Endothelial cell of umbilical vein (primary cell): Measurements from ENCODE around the gene ADCY9. TPM values are rescaled to one million over a fixed set of nuclear protein-coding genes. Genes with fewer than 3 reads are reported as not detected.

Source experiments
- BruUV-seq: library from RNA; stranded (reverse); fragments of 400-500 nt; replicated peaks from 2 replicates; lab custom pipeline; 2021; lab: Mats Ljungman, UMichigan
- CTCF ChIA-PET: fragments of 300-600, 350-600 bp; sonication (Branson Sonifier 250); formaldehyde crosslinking; loops from one replicate; lab custom pipeline; 2021; ENCODE audit warnings: antibody characterized with exemption, inconsistent platforms; lab: Charles Lee
- POLR2A ChIA-PET: fragments of 300-600, 350-600 bp; sonication (Branson Sonifier 250); formaldehyde crosslinking; loops from one replicate; lab custom pipeline; 2021; ENCODE audit warnings: antibody characterized with exemption, inconsistent platforms; lab: Charles Lee
- DNase-seq: peaks from one replicate; pipeline ENCODE4 v3.0.0-alpha.2; 2011; ENCODE audit warnings: low read depth, low spot score
- FAIRE-seq: peaks from 2 replicates; lab custom pipeline; 2011; peaks lifted over from hg19 to GRCh38; lab: Jason Lieb, UNC
- H2AFZ ChIP-seq: 2 replicates; pipeline ENCODE4 v1.6.0; 2012; ENCODE audit warnings: low read depth, low read length, control low read depth, inconsistent platforms
- H3K27ac ChIP-seq: 2 replicates; pipeline ENCODE4 v1.5.1; 2011; ENCODE audit warnings: low read depth, mild to moderate bottlenecking, control low read depth, low read length, moderate library complexity; ENCODE audit not compliant: insufficient read depth
- H3K27me3 ChIP-seq, 2 experiments: 2 replicates each; pipeline versions ENCODE4 v1.6.0 to v1.6.1; 2011; ENCODE audit warnings: low read length in 2 of 2, mixed read lengths in 1 of 2; ENCODE audit not compliant: control insufficient read depth in 2 of 2, insufficient read depth in 2 of 2
- H3K36me3 ChIP-seq, 2 experiments: 2 replicates in 1 of 2; 3 replicates in 1 of 2; pipeline ENCODE4 v1.5.1; 2011; ENCODE audit warnings: low read length in 2 of 2, mild to moderate bottlenecking in 1 of 2, moderate library complexity in 1 of 2; ENCODE audit not compliant: control insufficient read depth in 2 of 2, insufficient read depth in 2 of 2; ENCODE audit errors: extremely low read depth in 1 of 2
- H3K4me1 ChIP-seq: 3 replicates; pipeline ENCODE4 v1.5.1; 2011; ENCODE audit warnings: mild to moderate bottlenecking, low read length; ENCODE audit not compliant: control insufficient read depth, insufficient read depth; ENCODE audit errors: extremely low read depth
- H3K4me2 ChIP-seq: 2 replicates; pipeline ENCODE4 v1.6.1; 2011; ENCODE audit warnings: low read length, control low read depth, mixed read lengths; ENCODE audit not compliant: insufficient read depth
- H3K4me3 ChIP-seq, 3 experiments: fragments of 200-600 bp in 1 of 3; sonication (generic), shearing (Covaris generic) in 1 of 3; replicated peaks in 1 of 3; 2 replicates each; pipeline ENCODE4 v1.5.1; 2011 to 2016; ENCODE audit warnings: control low read depth in 3 of 3, low read length in 3 of 3, mild to moderate bottlenecking in 2 of 3, inconsistent platforms in 1 of 3, low read depth in 1 of 3, moderate library complexity in 1 of 3; ENCODE audit not compliant: insufficient read depth in 1 of 3
- H3K79me2 ChIP-seq: 2 replicates; pipeline ENCODE4 v1.6.0; 2012; ENCODE audit warnings: low read length, inconsistent platforms; ENCODE audit not compliant: control insufficient read depth, insufficient read depth
- H3K9ac ChIP-seq: replicated peaks from 2 replicates; pipeline ENCODE3; 2011; ENCODE audit warnings: low read length, control low read depth; ENCODE audit not compliant: insufficient read depth; ENCODE audit errors: extremely low read depth
- H3K9me1 ChIP-seq: replicated peaks from 3 replicates; pipeline ENCODE4 v1.6.0; 2011; ENCODE audit warnings: mild to moderate bottlenecking, low read length; ENCODE audit not compliant: control insufficient read depth, insufficient read depth; ENCODE audit errors: extremely low read depth
- H3K9me3 ChIP-seq: replicated peaks from 2 replicates; pipeline ENCODE4 v1.5.1; 2012; ENCODE audit warnings: low read length, inconsistent platforms; ENCODE audit not compliant: control insufficient read depth, insufficient read depth
- H4K20me1 ChIP-seq: replicated peaks from 2 replicates; pipeline ENCODE3; 2011; ENCODE audit warnings: mild to moderate bottlenecking, low read length; ENCODE audit not compliant: control insufficient read depth, insufficient read depth; ENCODE audit errors: extremely low read depth
- EZH2 ChIP-seq: IDR thresholded peaks from 2 replicates; pipeline ENCODE4 v1.6.1; 2012; ENCODE audit warnings: borderline replicate concordance, low read depth, mild to moderate bottlenecking, moderate library complexity, low read length, inconsistent platforms; ENCODE audit not compliant: severe bottlenecking
- FOS ChIP-seq: IDR thresholded peaks from 2 replicates; pipeline ENCODE4 v1.6.1; 2011; ENCODE audit warnings: mild to moderate bottlenecking, low read length, moderate library complexity, borderline replicate concordance; ENCODE audit not compliant: insufficient read depth
- GATA2 ChIP-seq: IDR thresholded peaks from 2 replicates; pipeline ENCODE4 v1.7.0; 2011; ENCODE audit warnings: low read depth, mild to moderate bottlenecking, moderate library complexity, mixed read lengths, low read length; ENCODE audit not compliant: insufficient read length, insufficient read depth
- JUN ChIP-seq: IDR thresholded peaks from 2 replicates; pipeline ENCODE4 v1.6.1; 2011; ENCODE audit warnings: borderline replicate concordance, low read depth; ENCODE audit not compliant: insufficient read length, insufficient read depth
- MYC ChIP-seq: IDR thresholded peaks from one replicate; pipeline ENCODE4 v1.6.1; 2011; ENCODE audit warnings: mild to moderate bottlenecking, low read depth, low read length
- POLR2A ChIP-seq: IDR thresholded peaks from 2 replicates; pipeline ENCODE4 v1.6.1; 2012; ENCODE audit warnings: low read depth, mild to moderate bottlenecking, control low read depth, low read length
- POLR2AphosphoS5 ChIP-seq: IDR thresholded peaks from 2 replicates; pipeline ENCODE4 v1.6.1; 2012; ENCODE audit warnings: low read depth, mild to moderate bottlenecking, control low read depth, low read length, moderate library complexity; ENCODE audit not compliant: insufficient read depth
- dilution Hi-C: fragments of 300-500 bp; cut with MboI; formaldehyde crosslinking; loops from one replicate; pipeline ENCODE4 v1.15.0; 2019; ENCODE audit warnings: low sequenced_read_pairs; ENCODE audit not compliant: extremely low pct_ligation_motif_present
- intact Hi-C: fragments of 100-400 bp; cut with micrococcal nuclease; formaldehyde crosslinking; loops from one replicate; pipeline ENCODE4 v1.10.0; 2022
- polyA plus RNA-seq, 4 experiments: library from polyadenylated mRNA; depleted of rRNA in 3 of 4; stranded (reverse) in 3 of 4; unstranded in 1 of 4; fragments of >200 nt; gene quantifications; 2 replicates each; pipeline versions ENCODE4 v1.2.1 to v1.2.3, GENCODE V29; 2011 to 2012; ENCODE audit warnings: missing spikeins in 1 of 4
- total RNA-seq: library from RNA; stranded (reverse); gene quantifications from 2 replicates; pipeline ENCODE4 v1.2.3, GENCODE V29; 2021
- TF ChIP-seq, protein P1 (sequence below): IDR thresholded peaks from 2 replicates; pipeline ENCODE4 v1.6.1; 2011; ENCODE audit not compliant: insufficient read depth, insufficient read length
- TF ChIP-seq, protein P2 (sequence below), 2 donors: IDR thresholded peaks; 1 replicate in 1 of 2; 2 replicates in 1 of 2; pipeline ENCODE4 v1.5.1; 2011; ENCODE audit warnings: low read length in 2 of 2, mild to moderate bottlenecking in 2 of 2, moderate library complexity in 2 of 2, control low read depth in 1 of 2, inconsistent platforms in 1 of 2, low read depth in 1 of 2; ENCODE audit not compliant: insufficient read depth in 1 of 2; ENCODE audit errors: extremely low read depth in 1 of 2

Gene ADCY9
- total and polyA plus RNA-seq, 2 donors (not counting 3 experiments of a cell fraction or from before 2014, with no cell fraction given): 6.8 to 14.0 TPM

DNA sequence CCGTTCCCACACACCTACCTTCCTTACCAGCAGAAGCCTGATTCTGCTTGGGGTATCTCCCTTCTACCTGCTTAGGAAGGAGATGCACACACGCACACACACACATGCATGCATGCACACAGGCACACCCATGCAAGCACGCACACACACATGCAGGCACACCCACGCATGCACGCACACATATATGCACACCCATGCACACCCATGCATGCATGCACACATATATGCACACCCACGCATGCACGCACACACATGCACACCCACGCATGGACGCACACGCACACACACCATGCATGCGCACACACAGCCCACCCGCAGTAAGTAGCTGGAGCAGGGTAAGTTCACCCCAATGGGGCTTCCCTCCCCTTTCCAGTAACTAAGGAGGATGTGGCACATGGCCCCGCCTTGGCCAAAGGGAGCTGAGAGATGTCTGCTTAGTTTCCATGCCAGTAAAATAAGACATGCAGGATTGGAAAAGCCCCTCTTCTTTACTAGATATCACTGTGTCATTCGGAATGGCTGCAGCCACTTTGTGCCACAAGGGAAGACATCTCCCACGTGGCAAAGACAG, 33.7 kb downstream of the ADCY9 start:
- Histone ChIP-seq H3K9ac (no peak overlapping the region), H3K36me3 (no peaks in the 10 kb centered on the region), H3K27me3 (no peaks in the 10 kb centered on the region), H3K4me2 (no peak overlapping the region), H3K79me2 (no peaks in the 10 kb centered on the region), H3K27ac (no peak overlapping the region), H2AFZ (no peak overlapping the region), H3K4me1 (no peaks in the 10 kb centered on the region), H3K9me1 (no peaks in the 10 kb centered on the region), H4K20me1 (no peaks in the 10 kb centered on the region), H3K9me3 (no peaks in the 10 kb centered on the region), H3K4me3 (no peak overlapping the region)
- dilution Hi-C loops: no loop called here
- POLR2A ChIA-PET: no interaction called here
- DNase-seq: no peak
- CTCF ChIA-PET: no interaction called here
- FAIRE-seq: no peak
- no peak for TF ChIP-seq EZH2
- TF ChIP-seq, protein P1, sequence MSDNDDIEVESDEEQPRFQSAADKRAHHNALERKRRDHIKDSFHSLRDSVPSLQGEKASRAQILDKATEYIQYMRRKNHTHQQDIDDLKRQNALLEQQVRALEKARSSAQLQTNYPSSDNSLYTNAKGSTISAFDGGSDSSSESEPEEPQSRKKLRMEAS: no peak
- TF ChIP-seq FOS: no peak
- TF ChIP-seq POLR2A: no peak
- TF ChIP-seq JUN: no peak
- no peak for TF ChIP-seq GATA2
- TF ChIP-seq MYC: no peak
- no peak for TF ChIP-seq POLR2AphosphoS5
- TF ChIP-seq, protein P2, sequence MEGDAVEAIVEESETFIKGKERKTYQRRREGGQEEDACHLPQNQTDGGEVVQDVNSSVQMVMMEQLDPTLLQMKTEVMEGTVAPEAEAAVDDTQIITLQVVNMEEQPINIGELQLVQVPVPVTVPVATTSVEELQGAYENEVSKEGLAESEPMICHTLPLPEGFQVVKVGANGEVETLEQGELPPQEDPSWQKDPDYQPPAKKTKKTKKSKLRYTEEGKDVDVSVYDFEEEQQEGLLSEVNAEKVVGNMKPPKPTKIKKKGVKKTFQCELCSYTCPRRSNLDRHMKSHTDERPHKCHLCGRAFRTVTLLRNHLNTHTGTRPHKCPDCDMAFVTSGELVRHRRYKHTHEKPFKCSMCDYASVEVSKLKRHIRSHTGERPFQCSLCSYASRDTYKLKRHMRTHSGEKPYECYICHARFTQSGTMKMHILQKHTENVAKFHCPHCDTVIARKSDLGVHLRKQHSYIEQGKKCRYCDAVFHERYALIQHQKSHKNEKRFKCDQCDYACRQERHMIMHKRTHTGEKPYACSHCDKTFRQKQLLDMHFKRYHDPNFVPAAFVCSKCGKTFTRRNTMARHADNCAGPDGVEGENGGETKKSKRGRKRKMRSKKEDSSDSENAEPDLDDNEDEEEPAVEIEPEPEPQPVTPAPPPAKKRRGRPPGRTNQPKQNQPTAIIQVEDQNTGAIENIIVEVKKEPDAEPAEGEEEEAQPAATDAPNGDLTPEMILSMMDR (IDR thresholded peaks at IDR 0.05; ENCODE audit: extremely low read depth in 1 of 2, insufficient read depth in 1 of 2, low read depth in 1 of 2, low read length in 2 of 2): no peak
- no TSS peak for BruUV-seq
- intact Hi-C loops: no loop called here
